Eye (tissue), 1 donor: ENCODE measurements around the gene LENG1.
"Not testable (repeated sequence)": the region's sequence is repeated elsewhere in the genome, so short reads cannot be mapped to it uniquely, and the experiment has no call there.

Experiments
- DNase-seq: peaks from one replicate; pipeline ENCODE4 v3.0.0-alpha.2; 2015

The LENG1 gene

DNA sequence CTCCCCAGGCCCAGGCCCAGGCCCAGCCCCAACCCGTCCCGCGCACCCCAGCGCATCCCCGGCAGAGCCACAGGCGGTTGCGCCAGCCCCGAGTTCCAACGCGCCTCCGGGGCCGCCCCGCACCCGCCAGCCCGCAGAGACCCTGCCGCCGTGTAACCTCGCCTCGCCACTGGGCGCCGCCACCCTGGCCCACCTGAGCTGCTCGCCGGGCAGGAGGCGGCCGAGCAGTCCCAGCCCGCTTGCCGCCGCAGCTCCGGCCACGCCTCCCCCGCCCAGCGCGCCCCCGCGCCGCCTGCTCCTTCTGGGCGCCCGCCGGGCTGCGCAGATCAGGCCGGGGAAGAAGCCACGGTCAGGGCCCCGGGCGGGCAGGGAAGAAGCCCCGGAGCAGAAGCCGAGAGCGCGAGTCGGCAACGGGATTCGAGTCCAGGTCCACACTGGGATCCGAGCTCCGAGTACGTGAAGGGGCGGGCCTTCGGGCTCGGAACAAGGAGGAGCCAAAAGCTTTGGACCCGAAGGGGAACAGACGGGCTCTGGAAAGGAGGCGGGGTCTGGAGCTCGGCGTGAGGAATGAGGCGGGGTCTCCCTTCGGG is 29.7 kb upstream of the LENG1 start, which contains the start of gene MBOAT7:
MBOAT7 (minus strand) TSS at position 436 of the 590 bp plus-strand sequence. CDS start 1,072 bp downstream, outside the sequence.
- DNase-seq = no peak

- DNase-seq = peak; percentile 31
These were observed 28.8 kb upstream of the LENG1 start for GRCh38 chr19:54188215-54188871.

DNA sequence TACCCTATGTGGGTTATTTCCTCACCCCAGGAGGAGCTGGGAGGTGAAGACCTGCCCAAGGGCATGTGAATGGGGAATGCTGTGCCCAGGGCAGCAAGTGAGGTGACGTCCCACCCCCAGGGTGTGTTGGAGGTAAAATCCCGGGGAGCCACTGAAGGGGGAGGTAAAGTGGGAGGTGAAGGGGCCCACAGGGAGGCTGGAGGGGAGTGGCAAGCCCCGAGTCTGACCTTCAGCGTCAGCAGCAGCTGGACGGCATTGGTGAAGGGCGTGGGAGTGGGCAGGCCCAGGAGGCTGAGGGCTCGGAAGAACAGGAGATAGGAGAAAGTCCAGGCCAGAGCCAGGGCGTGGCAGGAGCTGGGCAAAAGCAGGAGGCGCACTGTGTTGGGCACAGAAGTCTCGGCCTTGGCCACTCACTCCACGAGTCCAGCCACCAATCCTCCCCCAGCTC is 27.4 kb upstream of the LENG1 start:
- no peak for DNase-seq

- no peak for DNase-seq
These were observed 26.8 kb upstream of the LENG1 start for GRCh38 chr19:54186351-54186750.

GRCh38 chr19:54183431-54183830 is 23.9 kb upstream of the LENG1 start:
- no peak for DNase-seq

- DNase-seq = not testable (repeated sequence)
These were observed 22.4 kb upstream of the LENG1 start for GRCh38 chr19:54181894-54182293.

DNA sequence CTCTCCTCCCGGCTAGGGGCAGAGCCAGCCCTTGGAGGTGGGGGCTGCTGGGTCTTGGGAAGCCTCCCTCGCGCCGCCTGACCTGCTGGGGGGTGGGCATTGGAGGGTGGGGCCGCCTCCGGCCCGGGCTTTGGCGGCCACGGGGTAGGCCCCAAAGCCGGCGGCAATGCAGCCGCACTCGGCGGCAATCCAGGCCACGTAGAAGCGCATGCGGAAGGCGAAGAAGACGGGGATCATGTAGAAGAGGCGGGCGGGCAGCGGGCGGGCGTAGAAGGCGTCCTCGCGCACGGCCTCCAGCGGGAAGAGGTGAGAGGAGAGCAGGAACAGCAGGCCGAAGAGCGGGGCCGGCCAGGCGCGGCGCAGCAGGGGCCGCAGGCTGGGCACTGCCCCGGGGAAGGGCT is 21.2 kb upstream of the LENG1 start:
- no peak for DNase-seq

- peak; percentile 94 for DNase-seq
These were observed 20.5 kb upstream of the LENG1 start for GRCh38 chr19:54179921-54180461.

GRCh38 chr19:54179262-54179852 is 19.8 kb upstream of the LENG1 start:
- DNase-seq = no peak

DNA sequence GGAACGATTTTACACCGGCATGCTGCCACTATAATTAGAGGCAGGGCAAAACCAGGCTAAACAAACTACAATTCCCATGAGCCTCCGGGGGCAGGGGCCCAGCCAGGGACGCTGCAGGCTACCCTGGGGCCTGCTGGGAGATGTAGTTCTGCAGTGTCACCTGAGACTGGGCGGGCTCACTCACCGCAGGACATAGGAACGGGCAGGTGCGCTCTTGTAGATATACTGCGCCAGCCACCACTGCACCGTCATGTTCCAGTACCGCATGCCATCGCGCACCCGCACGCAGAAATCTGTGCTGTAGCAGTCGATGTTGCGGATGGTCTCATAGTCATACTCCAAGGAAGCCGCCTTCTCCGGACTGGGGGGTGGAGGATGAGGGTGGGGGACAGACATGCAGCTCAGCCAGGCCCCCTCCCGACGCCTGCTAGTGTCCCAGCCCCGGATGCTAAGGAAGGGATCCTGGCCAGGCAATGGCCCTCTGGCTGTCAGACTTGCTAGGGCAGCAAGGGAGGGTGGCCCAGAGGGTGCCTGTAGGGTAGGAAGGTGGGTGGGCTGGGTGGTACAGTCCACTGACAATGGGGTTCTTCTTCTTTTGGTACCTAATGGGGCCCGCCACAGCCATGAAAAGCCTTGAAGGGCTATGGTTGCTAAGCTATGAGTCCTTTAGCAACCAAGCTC is 19.2 kb upstream of the LENG1 start:
- peak; percentile 69 for DNase-seq

DNA sequence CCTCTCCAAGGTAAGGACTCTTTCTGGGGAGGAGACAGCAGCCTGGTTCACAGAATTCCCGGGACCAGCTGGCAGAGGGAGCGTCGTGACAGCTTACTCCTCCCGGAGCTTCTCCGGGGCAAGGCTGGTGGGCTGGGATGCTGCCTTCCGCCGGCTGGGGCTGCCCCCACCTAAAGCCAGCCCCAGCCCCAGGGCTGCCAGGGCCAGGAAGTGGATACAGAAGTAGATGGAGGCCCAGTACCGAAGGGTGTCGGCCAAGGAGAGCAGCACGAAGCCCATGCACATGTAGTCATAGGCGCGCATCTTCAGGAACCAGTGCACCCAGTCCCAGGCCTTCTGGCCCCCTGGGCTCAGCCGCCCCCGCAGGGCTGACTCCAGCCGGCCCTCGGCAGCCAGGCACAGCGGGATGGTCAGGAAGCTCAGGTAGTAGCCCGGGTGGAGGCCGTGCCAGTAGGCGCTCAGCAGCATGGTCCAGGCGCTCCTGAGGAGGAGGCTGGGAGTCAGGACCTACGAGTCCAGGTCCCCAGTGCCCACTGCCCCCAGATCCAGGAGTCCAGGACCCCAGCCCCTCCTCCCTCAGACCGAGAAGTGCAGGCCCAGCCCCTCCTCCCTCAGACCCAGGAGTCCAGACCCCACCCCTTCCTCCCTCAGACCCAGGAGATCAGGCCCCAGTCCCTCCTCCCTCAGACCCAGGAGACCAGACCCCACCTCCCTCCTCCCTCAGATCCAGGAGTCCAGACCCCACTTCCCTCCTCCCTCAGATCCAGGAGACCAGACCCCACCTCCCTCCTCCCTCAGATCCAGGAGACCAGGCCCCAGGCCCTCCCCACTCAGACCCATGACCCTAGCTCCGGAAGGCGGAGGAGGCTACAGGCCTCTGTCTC is 14.7 kb upstream of the LENG1 start:
- DNase-seq = no peak

GRCh38 chr19:54173359-54173699 is 13.8 kb upstream of the LENG1 start:
- DNase-seq = no peak

- peak; percentile 9 for DNase-seq
These were observed 13.2 kb upstream of the LENG1 start, which contains the start of gene TMC4 for GRCh38 chr19:54172471-54173358. Gene TMC4 (minus strand): TSS chr19:54173160. CDS start chr19:54173117, 43 bp downstream.

GRCh38 chr19:54171736-54172431 is 12.4 kb upstream of the LENG1 start:
- not testable (repeated sequence) for DNase-seq

GRCh38 chr19:54169149-54169740 is 9.7 kb upstream of the LENG1 start:
- DNase-seq = no peak

- peak; percentile 96 for DNase-seq
These were observed 8.8 kb upstream of the LENG1 start for GRCh38 chr19:54168174-54168917.

DNA sequence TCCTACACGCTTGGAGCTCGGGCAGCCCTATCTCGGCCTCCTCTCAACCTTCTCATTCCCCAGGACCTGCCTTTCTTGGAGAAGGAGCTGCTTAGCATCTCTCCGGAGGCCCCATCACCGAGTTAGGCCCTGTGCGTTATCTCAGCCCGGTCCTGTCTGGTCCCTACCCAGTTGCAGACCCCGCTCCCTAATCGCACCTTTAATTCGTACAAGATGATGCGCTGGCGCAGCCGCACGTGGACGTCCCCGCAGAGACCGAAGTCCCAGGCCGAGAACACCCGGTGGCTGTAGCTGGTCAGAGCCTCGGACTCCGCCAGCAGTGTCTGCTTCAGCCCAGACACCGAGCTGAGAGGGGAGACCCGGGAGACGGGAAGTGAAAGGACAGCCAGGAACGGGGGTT is 5.7 kb upstream of the LENG1 start:
- no peak for DNase-seq

DNA sequence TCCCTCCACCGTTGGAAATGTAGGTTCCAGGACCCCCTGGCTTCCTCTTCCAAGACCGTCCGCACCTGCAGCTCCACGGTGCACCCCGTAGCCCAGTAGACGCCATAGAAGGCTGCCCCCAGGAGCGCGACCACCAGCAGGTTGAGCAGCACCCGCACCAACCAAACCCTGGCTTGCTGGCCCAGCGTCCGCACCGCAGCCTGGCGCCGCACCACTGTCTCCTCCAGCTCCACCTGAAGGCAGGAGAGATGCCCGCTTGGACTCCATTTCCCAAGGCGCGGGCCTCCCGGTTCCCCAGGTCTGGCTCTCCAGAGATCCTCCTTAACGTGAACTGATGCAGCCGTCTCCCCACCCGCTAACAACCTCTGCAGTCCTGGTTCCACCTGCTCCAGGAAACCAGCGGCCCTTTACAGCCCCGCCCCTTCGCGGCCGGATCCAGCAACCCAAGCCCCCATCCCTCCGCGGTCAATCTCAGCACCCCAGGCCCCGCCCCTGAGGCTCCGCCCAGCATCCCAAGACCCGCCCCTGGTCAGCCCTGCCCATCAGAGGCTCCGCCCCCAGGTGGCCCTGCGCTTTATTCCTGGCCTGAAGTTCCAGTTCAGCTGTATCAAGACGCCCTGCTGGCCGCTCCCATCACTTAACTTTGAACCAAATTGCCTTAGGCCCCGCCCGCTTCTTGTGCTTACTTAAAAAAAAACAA is 5.0 kb upstream of the LENG1 start:
- peak; percentile 28 for DNase-seq

DNA sequence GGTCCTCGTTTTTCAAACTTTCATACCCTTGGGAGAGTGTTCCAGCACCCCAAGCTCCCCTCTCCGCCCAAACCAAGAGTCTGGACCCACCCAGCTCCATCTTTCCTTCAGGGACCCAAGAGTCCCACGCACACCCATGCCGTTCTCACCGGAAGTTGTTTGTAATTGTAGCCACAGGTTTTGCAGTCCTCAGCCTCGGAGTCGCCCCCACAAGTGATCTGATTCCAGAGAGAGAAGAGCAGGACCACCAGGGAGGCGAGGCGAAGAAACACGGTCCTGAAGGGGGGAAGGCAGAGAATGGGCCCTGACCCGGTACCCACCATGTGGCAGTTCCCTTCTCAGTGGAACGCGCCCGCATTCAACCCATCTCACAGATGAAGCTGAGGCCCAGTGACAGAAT is 3.4 kb upstream of the LENG1 start:
- no peak for DNase-seq
